Karpas-422 (cell line): ENCODE measurements around the gene APP. TPM values are rescaled to one million over a fixed set of nuclear protein-coding genes. Genes with fewer than 3 reads are reported as not detected.
"Not testable (repeated sequence)": the region's sequence is repeated elsewhere in the genome, so short reads cannot be mapped to it uniquely, and the experiment has no call there.

ENCODE experiments used
- DNase-seq: peaks from one replicate; pipeline ENCODE4 v3.0.0-alpha.2; 2015
- H2AFZ ChIP-seq: fragments of 200-600 bp; sonication (generic); 2 replicates; pipeline ENCODE4 v1.6.1; 2014; ENCODE audit warnings: antibody characterized with exemption, low read length, mixed read lengths
- H3K27ac ChIP-seq: fragments of 200-600 bp; sonication (generic); 2 replicates; pipeline ENCODE4 v1.5.1; 2014; ENCODE audit warnings: mild to moderate bottlenecking, low read length, moderate library complexity
- H3K27me3 ChIP-seq: fragments of 200-600 bp; sonication (generic); 2 replicates; pipeline ENCODE4 v1.6.1; 2014; ENCODE audit warnings: low read length, mixed read lengths
- H3K36me3 ChIP-seq: fragments of 200-600 bp; sonication (generic); 2 replicates; pipeline ENCODE4 v1.6.1; 2014; ENCODE audit warnings: low read length, mixed read lengths; ENCODE audit not compliant: insufficient read depth
- H3K4me1 ChIP-seq: fragments of 200-600 bp; sonication (generic); 2 replicates; pipeline ENCODE4 v1.6.1; 2014; ENCODE audit warnings: mild to moderate bottlenecking, low read length, mixed read lengths
- H3K4me2 ChIP-seq: fragments of 200-600 bp; sonication (generic); 2 replicates; pipeline ENCODE4 v1.6.1; 2014; ENCODE audit warnings: low read length, low read depth, mild to moderate bottlenecking; ENCODE audit not compliant: poor library complexity, severe bottlenecking
- H3K4me3 ChIP-seq: fragments of 200-600 bp; sonication (generic); 2 replicates; pipeline ENCODE4 v1.5.1; 2014; ENCODE audit warnings: mild to moderate bottlenecking, antibody characterized with exemption, low read length, mixed read lengths
- H3K79me2 ChIP-seq: fragments of 200-600 bp; sonication (generic); 2 replicates; pipeline ENCODE4 v1.6.1; 2014; ENCODE audit warnings: mild to moderate bottlenecking, low read length, mixed read lengths
- H3K9ac ChIP-seq: fragments of 200-600 bp; sonication (generic); 2 replicates; pipeline ENCODE4 v1.6.0; 2014; ENCODE audit warnings: low read length
- H3K9me2 ChIP-seq: fragments of 200-600 bp; sonication (generic), shearing (Covaris generic); replicated peaks from 2 replicates; pipeline ENCODE4 v1.6.0; 2014; ENCODE audit warnings: mild to moderate bottlenecking, low read length, moderate library complexity; ENCODE audit not compliant: insufficient read depth
- H3K9me3 ChIP-seq: fragments of 300-700, 200-600 bp; sonication (generic); 2 replicates; pipeline ENCODE4 v1.6.1; 2014; ENCODE audit warnings: low read length, mixed read lengths
- H4K20me1 ChIP-seq: fragments of 200-600 bp; sonication (generic); 2 replicates; pipeline ENCODE4 v1.6.1; 2014; ENCODE audit warnings: mild to moderate bottlenecking, antibody characterized with exemption, low read length, low read depth; ENCODE audit not compliant: insufficient read depth
- total RNA-seq: library from RNA; depleted of rRNA; stranded (reverse); fragments of >200 nt; shearing (Covaris generic); gene quantifications from 2 replicates; pipeline ENCODE4 v1.2.3, GENCODE V29; 2014; ENCODE audit warnings: low replicate concordance

APP gene
- total RNA-seq, 1 experiment from 2014 or later, result not detected

GRCh38 chr21:26131053-26131452 lies 39.5 kb downstream of the APP start:
- not testable (repeated sequence) for H3K27me3 ChIP-seq, H3K36me3 ChIP-seq, H3K4me3 ChIP-seq, H3K4me1 ChIP-seq, H3K27ac ChIP-seq, H2AFZ ChIP-seq, H3K9me3 ChIP-seq, H3K9me2 ChIP-seq, H4K20me1 ChIP-seq, H3K9ac ChIP-seq, H3K79me2 ChIP-seq, H3K4me2 ChIP-seq, DNase-seq

- Histone ChIP-seq H2AFZ (no peak overlapping the region), H3K79me2 (no peaks in the 10 kb centered on the region), H3K4me3 (no peak overlapping the region)
Observed at GRCh38 chr21:26130249-26130881, 40.2 kb downstream of the APP start.

DNA sequence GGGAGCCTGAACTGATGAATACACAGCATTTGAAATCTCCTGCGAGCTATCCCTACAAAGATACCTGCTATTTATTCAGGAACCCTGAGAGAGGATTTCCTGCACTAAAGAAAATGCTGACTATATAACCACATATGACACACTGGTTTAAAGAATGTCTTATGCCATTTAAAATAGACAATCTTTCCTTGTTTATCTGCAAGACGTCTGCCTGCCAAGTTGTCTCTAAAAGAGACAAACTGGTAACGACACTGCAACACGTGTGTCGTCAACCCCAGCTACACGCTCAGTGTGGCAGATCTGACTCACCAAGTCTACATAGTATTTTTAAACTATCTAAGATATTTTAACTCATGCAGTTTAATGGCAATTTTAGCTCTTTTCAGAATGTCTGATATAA lies 42.7 kb downstream of the APP start:
- H3K27ac ChIP-seq, result no peak overlapping the region
- H3K27me3 ChIP-seq, result no peaks in the 10 kb centered on the region
- H3K4me1 ChIP-seq, result no peaks in the 10 kb centered on the region
- no peaks in the 10 kb centered on the region for H3K9me2 ChIP-seq
- H3K4me2 ChIP-seq, result no peak overlapping the region
- no peaks in the 10 kb centered on the region; the same call in 1 of the 2 replicates for H3K9me3 ChIP-seq
- no peaks in the 10 kb centered on the region for H3K36me3 ChIP-seq
- H4K20me1 ChIP-seq, result no peaks in the 10 kb centered on the region
- no peak overlapping the region for H2AFZ ChIP-seq
- H3K4me3 ChIP-seq, result no peak overlapping the region
- H3K79me2 ChIP-seq, result no peaks in the 10 kb centered on the region
- no peak for DNase-seq
- H3K9ac ChIP-seq, result no peak overlapping the region

More at GRCh38 chr21:26130249-26130881, 40.2 kb downstream of the APP start:
- no peaks in the 10 kb centered on the region for H3K36me3 ChIP-seq
- peaks cover 2% of the 10 kb centered on the region; the same call in 1 of the 2 replicates for H3K9me3 ChIP-seq
- no peak overlapping the region for H3K9ac ChIP-seq
- H3K27me3 ChIP-seq, result no peaks in the 10 kb centered on the region
- no peak overlapping the region for H3K4me2 ChIP-seq
- H3K27ac ChIP-seq, result no peak overlapping the region
- no peaks in the 10 kb centered on the region for H3K4me1 ChIP-seq
- H3K9me2 ChIP-seq, result no peaks in the 10 kb centered on the region
- no peak for DNase-seq
- no peaks in the 10 kb centered on the region for H4K20me1 ChIP-seq

- Histone ChIP-seq H3K36me3 (no peaks in the 10 kb centered on the region), H2AFZ (no peak overlapping the region), H3K27ac (no peak overlapping the region), H4K20me1 (no peaks in the 10 kb centered on the region), H3K27me3 (no peaks in the 10 kb centered on the region), H3K4me3 (no peak overlapping the region), H3K4me2 (no peak overlapping the region), H3K79me2 (no peaks in the 10 kb centered on the region), H3K9ac (no peak overlapping the region), H3K9me2 (no peaks in the 10 kb centered on the region), H3K9me3 (no peaks in the 10 kb centered on the region; the same call in 1 of the 2 replicates), H3K4me1 (no peaks in the 10 kb centered on the region)
- DNase-seq, result no peak
Observed at GRCh38 chr21:26127073-26127814, 43.3 kb downstream of the APP start.

DNA sequence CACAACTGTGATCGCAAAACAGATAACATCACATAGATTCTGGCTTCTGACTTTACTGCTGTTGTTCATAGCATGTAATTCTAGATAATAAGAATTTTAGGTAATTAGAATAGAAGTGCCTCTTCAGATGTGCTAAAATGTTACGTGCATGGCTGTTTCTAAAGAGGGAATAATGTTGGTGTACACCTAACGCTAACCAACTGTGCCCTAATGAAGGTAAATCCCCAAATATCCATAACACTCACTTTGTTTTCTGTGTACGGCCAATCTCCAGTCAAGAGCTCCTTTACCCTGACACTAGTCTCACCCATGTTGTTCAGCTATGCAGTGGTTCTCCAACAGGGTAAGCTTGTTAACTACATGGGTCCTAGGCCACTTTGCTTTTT lies 44.4 kb downstream of the APP start:
- Histone ChIP-seq H3K27ac (no peak overlapping the region), H3K27me3 (no peaks in the 10 kb centered on the region), H3K4me2 (no peak overlapping the region), H3K79me2 (no peaks in the 10 kb centered on the region), H3K9me3 (no peaks in the 10 kb centered on the region), H4K20me1 (no peaks in the 10 kb centered on the region), H3K4me3 (no peak overlapping the region), H2AFZ (no peak overlapping the region), H3K9me2 (no peaks in the 10 kb centered on the region), H3K4me1 (no peaks in the 10 kb centered on the region), H3K9ac (no peak overlapping the region), H3K36me3 (no peaks in the 10 kb centered on the region)
- DNase-seq, result no peak

DNA sequence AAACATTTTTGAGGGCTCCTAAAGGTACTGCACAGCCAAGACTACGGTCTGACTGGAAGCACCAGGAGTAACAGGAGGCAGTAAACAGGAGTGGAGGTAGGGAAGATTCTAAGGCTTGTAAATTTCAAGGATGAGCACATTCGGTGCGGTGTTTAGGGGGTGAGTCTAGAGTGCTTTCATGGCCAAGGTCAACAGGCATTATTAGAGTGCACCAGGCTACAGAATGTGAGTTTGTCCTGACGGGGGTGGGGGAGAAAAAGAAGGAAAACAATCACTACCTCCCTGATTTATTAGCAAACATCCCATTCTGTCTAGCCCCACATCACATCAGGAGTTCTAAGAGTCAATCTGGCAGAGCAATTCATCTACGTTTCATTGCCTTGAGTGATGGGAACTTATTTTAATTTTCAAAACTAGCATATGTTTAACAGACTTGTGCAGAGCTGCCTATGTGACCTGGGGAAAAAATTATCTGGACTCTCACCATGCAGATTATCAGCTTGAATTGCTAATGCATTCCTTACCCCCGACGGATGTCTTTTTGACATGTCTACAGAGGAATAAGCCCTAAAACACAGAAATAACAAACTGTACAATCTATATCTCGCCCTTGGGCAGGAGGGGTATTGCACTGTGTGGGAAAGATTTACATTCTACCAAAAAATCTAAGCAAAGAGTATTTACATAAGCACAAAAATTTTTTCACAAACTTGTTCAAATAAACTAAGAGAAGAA lies 45.0 kb downstream of the APP start:
- no peak for DNase-seq
- no peaks in the 10 kb centered on the region for H3K4me1 ChIP-seq
- no peaks in the 10 kb centered on the region for H4K20me1 ChIP-seq
- no peaks in the 10 kb centered on the region for H3K9me3 ChIP-seq
- no peaks in the 10 kb centered on the region for H3K9me2 ChIP-seq
- no peak overlapping the region for H3K4me3 ChIP-seq
- no peak overlapping the region for H3K27ac ChIP-seq
- H3K4me2 ChIP-seq, result no peak overlapping the region
- no peaks in the 10 kb centered on the region for H3K79me2 ChIP-seq
- H2AFZ ChIP-seq, result no peak overlapping the region
- H3K36me3 ChIP-seq, result no peaks in the 10 kb centered on the region
- H3K9ac ChIP-seq, result no peak overlapping the region
- H3K27me3 ChIP-seq, result no peaks in the 10 kb centered on the region

DNA sequence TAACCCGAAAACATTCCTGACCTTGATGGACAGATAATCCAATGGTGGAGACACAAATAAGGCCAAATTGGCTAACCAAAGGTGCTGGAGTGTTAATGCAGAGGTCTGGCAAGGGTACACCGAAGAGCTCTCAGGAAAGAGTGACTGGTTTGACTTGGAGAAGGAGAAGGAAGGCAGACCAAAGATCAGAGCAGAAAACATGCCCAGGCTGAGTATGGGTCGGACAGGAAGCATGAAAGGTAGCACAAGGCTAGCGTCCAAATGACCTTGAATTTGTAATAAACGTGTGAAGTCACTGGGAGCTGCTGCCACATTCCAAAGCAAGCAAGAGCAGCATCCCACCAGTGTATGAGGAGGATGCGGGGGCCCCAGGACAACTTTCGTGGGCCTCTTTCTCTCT lies 45.7 kb downstream of the APP start:
- Histone ChIP-seq H3K4me2 (no peak overlapping the region), H3K4me1 (no peaks in the 10 kb centered on the region), H3K79me2 (no peaks in the 10 kb centered on the region)

DNA sequence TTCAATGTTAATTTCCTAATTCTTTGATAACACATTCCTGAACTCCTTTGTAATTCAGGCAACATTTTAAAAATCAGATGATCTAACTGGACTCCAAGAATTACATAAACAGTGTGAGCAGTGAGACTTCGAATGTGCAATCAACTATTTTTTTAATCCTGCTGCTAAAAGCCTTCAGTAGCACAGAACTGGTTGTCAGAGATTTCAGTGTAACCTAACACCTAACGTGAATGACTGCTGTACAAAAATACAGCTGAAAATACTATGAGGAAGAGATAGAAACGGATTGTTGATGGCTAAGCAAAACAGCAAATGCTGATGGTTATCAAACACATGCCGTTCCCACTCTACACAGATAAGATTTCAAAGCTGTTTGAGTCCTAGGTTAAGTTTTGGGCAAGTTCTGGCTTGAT lies 46.1 kb downstream of the APP start:
- Histone ChIP-seq H2AFZ (no peak overlapping the region), H3K27me3 (no peaks in the 10 kb centered on the region), H4K20me1 (no peaks in the 10 kb centered on the region), H3K4me2 (no peak overlapping the region), H3K9me2 (no peaks in the 10 kb centered on the region), H3K36me3 (no peaks in the 10 kb centered on the region), H3K27ac (no peak overlapping the region), H3K4me3 (no peak overlapping the region), H3K9ac (no peak overlapping the region), H3K4me1 (no peaks in the 10 kb centered on the region), H3K9me3 (no peaks in the 10 kb centered on the region), H3K79me2 (no peaks in the 10 kb centered on the region)
- DNase-seq, result no peak

More for the DNA sequence above, 45.7 kb downstream of the APP start:
- no peaks in the 10 kb centered on the region for H3K27me3 ChIP-seq
- no peaks in the 10 kb centered on the region for H3K9me3 ChIP-seq
- no peaks in the 10 kb centered on the region for H4K20me1 ChIP-seq
- no peaks in the 10 kb centered on the region for H3K9me2 ChIP-seq
- DNase-seq, result no peak
- H3K9ac ChIP-seq, result no peak overlapping the region
- no peak overlapping the region for H2AFZ ChIP-seq
- no peak overlapping the region for H3K27ac ChIP-seq
- H3K36me3 ChIP-seq, result no peaks in the 10 kb centered on the region
- no peak overlapping the region for H3K4me3 ChIP-seq
